Chondrocyte (in vitro differentiated cells): ENCODE measurements around the gene GABRG3. TPM values are rescaled to one million over a fixed set of nuclear protein-coding genes. Genes with fewer than 3 reads are reported as not detected.

Experiments used
- DNase-seq: peaks from one replicate; pipeline ENCODE4 v3.0.0; 2021; ENCODE audit warnings: mixed read lengths, low spot score
- H3K27ac Mint-ChIP-seq: one replicate; pipeline ENCODE4 v1.8.0; 2021; ENCODE audit warnings: mild to moderate bottlenecking, moderate library complexity, mixed read lengths; ENCODE audit not compliant: unreplicated experiment
- H3K27me3 Mint-ChIP-seq: 2 replicates; pipeline ENCODE4 v1.8.0; 2021; ENCODE audit warnings: low read depth, mixed read lengths
- H3K36me3 Mint-ChIP-seq: 2 replicates; pipeline ENCODE4 v1.8.0; 2021; ENCODE audit warnings: low read depth, mixed read lengths
- H3K4me1 Mint-ChIP-seq: 2 replicates; pipeline ENCODE4 v1.8.0; 2021; ENCODE audit warnings: low read depth, mild to moderate bottlenecking, mixed read lengths
- H3K4me3 Mint-ChIP-seq: one replicate; pipeline ENCODE4 v1.8.0; 2021; ENCODE audit warnings: mild to moderate bottlenecking, moderate library complexity, mixed read lengths; ENCODE audit not compliant: unreplicated experiment
- H3K9me3 Mint-ChIP-seq: 2 replicates; pipeline ENCODE4 v1.8.0; 2021; ENCODE audit warnings: low read depth, mixed read lengths
- total RNA-seq: library from RNA; stranded (reverse); gene quantifications from 3 replicates; pipeline ENCODE4 v1.2.1, GENCODE V29; 2021
- TF ChIP-seq, protein P1 (sequence below): fragments of 200-600 bp; sonication (generic); IDR thresholded peaks from 2 replicates; pipeline ENCODE4 v1.5.0; 2021; ENCODE audit warnings: antibody characterized with exemption, mild to moderate bottlenecking, moderate library complexity

Gene GABRG3
- total RNA-seq, 1 donor from 2014 or later: not detected

DNA sequence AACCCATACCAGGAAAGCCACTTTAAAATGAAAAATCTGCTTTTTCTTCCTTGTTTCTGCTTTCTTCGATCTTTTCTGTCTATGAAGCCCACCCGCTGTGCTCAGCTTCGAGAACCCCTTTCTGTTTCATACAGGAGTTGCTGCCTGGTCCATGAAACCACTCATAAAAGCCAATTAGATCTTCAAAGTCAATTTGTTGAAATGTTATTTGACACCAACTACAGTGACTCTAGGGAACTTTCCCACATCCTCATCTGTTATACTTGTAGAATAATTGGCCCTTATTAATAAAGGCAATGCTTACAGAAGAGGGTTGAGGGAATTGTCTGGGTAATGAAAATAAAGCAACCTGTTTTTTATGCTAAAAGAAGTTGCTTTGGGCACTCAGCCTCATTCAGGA lies 604.5 kb downstream of the GABRG3 start:
- no peak overlapping the region for H3K4me3 Mint-ChIP-seq
- no peak overlapping the region for H3K27ac Mint-ChIP-seq
- DNase-seq: no peak
- TF ChIP-seq, protein P1, sequence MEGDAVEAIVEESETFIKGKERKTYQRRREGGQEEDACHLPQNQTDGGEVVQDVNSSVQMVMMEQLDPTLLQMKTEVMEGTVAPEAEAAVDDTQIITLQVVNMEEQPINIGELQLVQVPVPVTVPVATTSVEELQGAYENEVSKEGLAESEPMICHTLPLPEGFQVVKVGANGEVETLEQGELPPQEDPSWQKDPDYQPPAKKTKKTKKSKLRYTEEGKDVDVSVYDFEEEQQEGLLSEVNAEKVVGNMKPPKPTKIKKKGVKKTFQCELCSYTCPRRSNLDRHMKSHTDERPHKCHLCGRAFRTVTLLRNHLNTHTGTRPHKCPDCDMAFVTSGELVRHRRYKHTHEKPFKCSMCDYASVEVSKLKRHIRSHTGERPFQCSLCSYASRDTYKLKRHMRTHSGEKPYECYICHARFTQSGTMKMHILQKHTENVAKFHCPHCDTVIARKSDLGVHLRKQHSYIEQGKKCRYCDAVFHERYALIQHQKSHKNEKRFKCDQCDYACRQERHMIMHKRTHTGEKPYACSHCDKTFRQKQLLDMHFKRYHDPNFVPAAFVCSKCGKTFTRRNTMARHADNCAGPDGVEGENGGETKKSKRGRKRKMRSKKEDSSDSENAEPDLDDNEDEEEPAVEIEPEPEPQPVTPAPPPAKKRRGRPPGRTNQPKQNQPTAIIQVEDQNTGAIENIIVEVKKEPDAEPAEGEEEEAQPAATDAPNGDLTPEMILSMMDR: no peak
- H3K27me3 Mint-ChIP-seq: no peaks in the 10 kb centered on the region
- H3K4me1 Mint-ChIP-seq: no peaks in the 10 kb centered on the region
- H3K36me3 Mint-ChIP-seq: peaks cover 2% of the 10 kb centered on the region
- H3K9me3 Mint-ChIP-seq: peaks cover 10% of the 10 kb centered on the region

DNA sequence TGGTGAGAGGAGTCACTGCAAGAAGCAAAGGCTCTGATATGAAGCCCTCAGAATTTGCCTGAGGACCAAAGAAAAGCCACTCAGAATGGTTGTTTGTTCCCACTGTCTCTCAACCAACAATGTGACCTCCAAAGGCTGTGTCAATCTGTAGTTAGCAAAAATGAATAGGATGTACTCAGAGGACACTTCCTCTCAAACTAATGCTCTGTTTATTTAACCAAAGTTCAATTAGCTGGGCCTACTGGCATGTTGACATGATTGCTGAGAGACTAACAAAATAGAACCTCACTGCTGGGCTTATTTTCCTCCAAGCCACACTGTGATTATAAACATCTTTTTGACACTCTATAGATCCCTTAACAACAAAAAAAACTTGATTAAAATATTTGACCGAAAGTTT lies 605.6 kb downstream of the GABRG3 start:
- DNase-seq: no peak
- peaks cover 2% of the 10 kb centered on the region for H3K36me3 Mint-ChIP-seq
- H3K27me3 Mint-ChIP-seq: no peaks in the 10 kb centered on the region
- TF ChIP-seq, protein P1: no peak
- H3K4me1 Mint-ChIP-seq: no peaks in the 10 kb centered on the region
- H3K9me3 Mint-ChIP-seq: peaks cover 10% of the 10 kb centered on the region
- no peak overlapping the region for H3K27ac Mint-ChIP-seq
- no peak overlapping the region for H3K4me3 Mint-ChIP-seq

DNA sequence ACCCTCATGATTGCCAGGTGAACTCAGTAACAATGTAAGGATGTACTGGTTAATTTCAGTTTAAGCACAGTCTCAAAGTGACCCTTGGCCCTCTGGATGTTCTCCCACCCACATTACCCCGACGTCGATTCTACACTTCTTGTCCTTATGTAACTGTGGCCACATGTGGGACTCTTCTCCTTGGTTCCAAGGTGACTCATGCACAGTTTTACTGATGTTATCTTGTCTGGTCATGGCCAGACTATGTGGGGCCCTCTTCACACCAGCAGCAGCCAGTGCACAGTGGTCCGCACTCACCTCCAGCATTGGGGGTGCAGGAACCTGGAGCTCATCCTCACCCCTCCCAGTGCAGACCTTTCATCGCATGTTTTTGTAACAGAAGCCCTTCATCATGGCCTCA lies 608.8 kb downstream of the GABRG3 start:
- H3K4me3 Mint-ChIP-seq: no peak overlapping the region
- TF ChIP-seq, protein P1: no peak
- no peaks in the 10 kb centered on the region for H3K27me3 Mint-ChIP-seq
- DNase-seq: no peak
- H3K9me3 Mint-ChIP-seq: peaks cover 10% of the 10 kb centered on the region
- no peak overlapping the region for H3K27ac Mint-ChIP-seq
- peaks cover 2% of the 10 kb centered on the region for H3K36me3 Mint-ChIP-seq
- H3K4me1 Mint-ChIP-seq: peaks cover 7% of the 10 kb centered on the region

DNA sequence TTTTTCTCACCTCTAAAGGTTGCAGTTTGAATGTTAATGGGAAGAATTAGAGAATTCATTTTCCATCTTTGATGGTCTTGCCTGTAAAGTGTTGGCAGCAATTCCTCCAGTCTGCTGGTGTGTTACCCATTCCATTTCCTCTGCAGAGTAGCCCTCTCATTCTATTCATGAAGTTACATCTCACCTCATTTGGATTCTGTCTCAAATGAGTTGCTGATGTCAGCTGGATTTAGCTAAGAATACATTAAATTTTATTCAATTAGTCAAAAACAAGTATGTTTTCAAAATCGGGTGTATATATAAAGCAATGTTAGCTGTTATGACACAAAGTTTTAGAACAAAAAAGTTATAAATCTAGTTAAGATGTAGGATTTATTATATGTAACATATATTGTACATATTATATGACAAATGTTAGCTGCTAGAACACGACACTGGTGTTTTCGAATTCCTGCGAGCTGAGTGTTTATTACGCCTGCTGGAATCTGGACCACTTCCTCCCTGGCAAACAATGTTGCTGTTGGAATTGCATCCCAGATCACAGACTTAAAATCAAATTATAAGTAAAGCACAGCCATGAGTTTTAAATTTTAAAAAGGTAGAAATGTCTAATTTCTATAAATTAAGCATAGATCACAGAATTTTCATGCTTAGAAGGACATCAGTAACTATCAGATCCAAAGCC lies 611.9 kb downstream of the GABRG3 start:
- TF ChIP-seq, protein P1: no peak
- no peak overlapping the region for H3K27ac Mint-ChIP-seq
- no peak for DNase-seq
- H3K36me3 Mint-ChIP-seq: peaks cover 2% of the 10 kb centered on the region
- no peak overlapping the region for H3K4me3 Mint-ChIP-seq
- H3K9me3 Mint-ChIP-seq: peaks cover 7% of the 10 kb centered on the region
- H3K4me1 Mint-ChIP-seq: peaks cover 7% of the 10 kb centered on the region
- H3K27me3 Mint-ChIP-seq: peaks cover 10% of the 10 kb centered on the region

DNA sequence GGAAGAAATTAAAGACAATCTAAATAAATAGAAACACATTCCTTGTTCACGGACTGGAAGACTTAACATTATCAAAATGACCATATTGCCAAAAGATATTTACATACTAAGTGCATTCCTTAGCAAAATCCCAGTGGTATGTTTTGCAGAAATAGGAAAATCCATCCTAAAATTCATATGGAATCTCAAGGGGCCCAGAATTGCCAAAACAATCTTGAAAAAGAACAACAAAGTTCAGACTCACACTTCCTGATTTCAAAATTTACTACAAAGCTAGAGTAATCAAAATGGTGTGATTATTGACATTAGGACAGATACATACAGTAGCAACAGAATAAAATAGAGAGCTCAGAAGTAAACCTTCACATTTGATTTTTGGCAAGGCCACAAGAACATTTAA lies 612.7 kb downstream of the GABRG3 start:
- Mint-ChIP-seq H3K4me1 (peaks cover 7% of the 10 kb centered on the region), H3K27ac (no peak overlapping the region)
- TF ChIP-seq, protein P1: no peak

More for the DNA sequence above, 612.7 kb downstream of the GABRG3 start:
- peaks cover 2% of the 10 kb centered on the region for H3K9me3 Mint-ChIP-seq
- no peak overlapping the region for H3K4me3 Mint-ChIP-seq
- no peak for DNase-seq
- peaks cover 12% of the 10 kb centered on the region for H3K27me3 Mint-ChIP-seq
- H3K36me3 Mint-ChIP-seq: no peaks in the 10 kb centered on the region
